ENCODE results near the gene HVCN1.

- TF ChIP-seq CTCF (IDR thresholded peaks at IDR 0.05) = no peak
- TF ChIP-seq POLR2AphosphoS5 (IDR thresholded peaks at IDR 0.05) = no peak
Measured at GRCh38 chr12:110658878-110659277, 30.0 kb downstream of the HVCN1 start.
